Measurements from ENCODE around the gene BTBD9.

DNA sequence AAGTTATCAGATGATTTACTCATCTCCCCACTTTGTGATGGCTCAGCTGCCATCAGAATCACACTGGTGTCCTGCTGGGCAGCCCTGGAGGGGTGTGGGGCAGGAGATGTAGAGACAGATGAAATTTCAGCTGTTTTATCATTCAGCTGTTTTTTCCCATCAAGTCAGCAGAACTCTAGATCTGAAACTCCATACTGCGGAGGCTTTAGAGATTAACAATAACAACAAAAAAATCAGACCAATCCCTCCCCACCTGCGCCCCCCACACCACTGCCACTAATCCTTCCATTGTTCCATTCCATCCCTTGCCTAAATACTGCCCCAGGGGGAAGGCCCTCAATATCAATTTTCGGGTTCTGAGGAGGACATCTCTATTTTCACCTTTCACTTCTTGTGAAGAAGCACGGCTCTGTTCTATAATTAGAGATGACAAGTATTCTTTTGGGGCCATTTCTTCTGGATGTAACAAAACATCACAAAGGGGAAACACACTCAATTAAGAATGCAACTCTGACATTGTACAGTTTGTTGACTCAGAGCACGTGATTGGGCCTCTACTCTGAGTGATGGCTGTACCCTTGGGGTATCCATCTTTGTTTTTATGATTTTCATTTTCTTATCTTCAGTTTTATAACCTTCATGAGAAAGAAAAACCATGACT is 423.9 kb downstream of the BTBD9 start:
- TF ChIP-seq, protein P1, sequence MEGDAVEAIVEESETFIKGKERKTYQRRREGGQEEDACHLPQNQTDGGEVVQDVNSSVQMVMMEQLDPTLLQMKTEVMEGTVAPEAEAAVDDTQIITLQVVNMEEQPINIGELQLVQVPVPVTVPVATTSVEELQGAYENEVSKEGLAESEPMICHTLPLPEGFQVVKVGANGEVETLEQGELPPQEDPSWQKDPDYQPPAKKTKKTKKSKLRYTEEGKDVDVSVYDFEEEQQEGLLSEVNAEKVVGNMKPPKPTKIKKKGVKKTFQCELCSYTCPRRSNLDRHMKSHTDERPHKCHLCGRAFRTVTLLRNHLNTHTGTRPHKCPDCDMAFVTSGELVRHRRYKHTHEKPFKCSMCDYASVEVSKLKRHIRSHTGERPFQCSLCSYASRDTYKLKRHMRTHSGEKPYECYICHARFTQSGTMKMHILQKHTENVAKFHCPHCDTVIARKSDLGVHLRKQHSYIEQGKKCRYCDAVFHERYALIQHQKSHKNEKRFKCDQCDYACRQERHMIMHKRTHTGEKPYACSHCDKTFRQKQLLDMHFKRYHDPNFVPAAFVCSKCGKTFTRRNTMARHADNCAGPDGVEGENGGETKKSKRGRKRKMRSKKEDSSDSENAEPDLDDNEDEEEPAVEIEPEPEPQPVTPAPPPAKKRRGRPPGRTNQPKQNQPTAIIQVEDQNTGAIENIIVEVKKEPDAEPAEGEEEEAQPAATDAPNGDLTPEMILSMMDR (IDR thresholded peaks at IDR 0.05): no peak
- TF ChIP-seq POLR2A (IDR thresholded peaks at IDR 0.05): no peak
